Measurements from ENCODE around the gene ANKRD33B.
"Not testable (repeated sequence)": the region's sequence is repeated elsewhere in the genome, so short reads cannot be mapped to it uniquely, and the experiment has no call there.

The ANKRD33B gene

GRCh38 chr5:10538789-10539686, 24.8 kb upstream of the ANKRD33B start:
- H3K4me3 ChIP-seq (ENCODE audit: low read depth in 1 of 2, low read length in 2 of 2): no peak overlapping the region
- H3K9me3 ChIP-seq (ENCODE audit: control insufficient read depth in 1 of 2, low read length in 2 of 2): no peaks in the 10 kb centered on the region
- H3K36me3 ChIP-seq (ENCODE audit: control insufficient read depth in 1 of 2, insufficient read depth in 2 of 2, low read length in 2 of 2): no peaks in the 10 kb centered on the region
- H3K27me3 ChIP-seq (ENCODE audit: low read depth, low read length): no peaks in the 10 kb centered on the region
- H3K4me1 ChIP-seq (ENCODE audit: control insufficient read depth in 1 of 2, insufficient read depth in 2 of 2, low read length in 2 of 2): peaks cover 0 to 7% of the 10 kb centered on the region in 2 donors
- no peak overlapping the region for H3K27ac ChIP-seq (ENCODE audit: low read length)

- Histone ChIP-seq H3K27me3 (ENCODE audit: low read depth, low read length) (no peaks in the 10 kb centered on the region), H3K27ac (ENCODE audit: low read length) (no peak overlapping the region), H3K36me3 (ENCODE audit: control insufficient read depth in 1 of 2, insufficient read depth in 2 of 2, low read length in 2 of 2) (no peaks in the 10 kb centered on the region), H3K4me3 (ENCODE audit: low read depth in 1 of 2, low read length in 2 of 2) (no peak overlapping the region), H3K9me3 (ENCODE audit: control insufficient read depth in 1 of 2, low read length in 2 of 2) (no peaks in the 10 kb centered on the region), H3K4me1 (ENCODE audit: control insufficient read depth in 1 of 2, insufficient read depth in 2 of 2, low read length in 2 of 2) (peaks cover 0 to 7% of the 10 kb centered on the region in 2 donors)
Observed at GRCh38 chr5:10539687-10539998, 24.2 kb upstream of the ANKRD33B start.

GRCh38 chr5:10540036-10540544, 23.8 kb upstream of the ANKRD33B start:
- Histone ChIP-seq H3K36me3 (ENCODE audit: control insufficient read depth in 1 of 2, insufficient read depth in 2 of 2, low read length in 2 of 2) (no peaks in the 10 kb centered on the region), H3K27me3 (ENCODE audit: low read depth, low read length) (no peaks in the 10 kb centered on the region), H3K27ac (ENCODE audit: low read length) (no peak overlapping the region), H3K4me3 (ENCODE audit: low read depth in 1 of 2, low read length in 2 of 2) (no peak overlapping the region), H3K9me3 (ENCODE audit: control insufficient read depth in 1 of 2, low read length in 2 of 2) (no peaks in the 10 kb centered on the region), H3K4me1 (ENCODE audit: control insufficient read depth in 1 of 2, insufficient read depth in 2 of 2, low read length in 2 of 2) (peaks cover 0 to 7% of the 10 kb centered on the region in 2 donors)

GRCh38 chr5:10540951-10541646, 22.8 kb upstream of the ANKRD33B start:
- Histone ChIP-seq H3K4me1 (ENCODE audit: control insufficient read depth in 1 of 2, insufficient read depth in 2 of 2, low read length in 2 of 2) (peaks cover 0 to 7% of the 10 kb centered on the region in 2 donors), H3K27ac (ENCODE audit: low read length) (no peak overlapping the region), H3K27me3 (ENCODE audit: low read depth, low read length) (no peaks in the 10 kb centered on the region), H3K36me3 (ENCODE audit: control insufficient read depth in 1 of 2, insufficient read depth in 2 of 2, low read length in 2 of 2) (no peaks in the 10 kb centered on the region), H3K9me3 (ENCODE audit: control insufficient read depth in 1 of 2, low read length in 2 of 2) (no peaks in the 10 kb centered on the region), H3K4me3 (ENCODE audit: low read depth in 1 of 2, low read length in 2 of 2) (no peak overlapping the region)

- H3K27me3 ChIP-seq (ENCODE audit: low read depth, low read length): no peaks in the 10 kb centered on the region
- no peaks in the 10 kb centered on the region for H3K9me3 ChIP-seq (ENCODE audit: control insufficient read depth in 1 of 2, low read length in 2 of 2)
- H3K4me3 ChIP-seq (ENCODE audit: low read depth in 1 of 2, low read length in 2 of 2): no peak overlapping the region
- H3K36me3 ChIP-seq (ENCODE audit: control insufficient read depth in 1 of 2, insufficient read depth in 2 of 2, low read length in 2 of 2): no peaks in the 10 kb centered on the region
- peaks cover 0 to 5% of the 10 kb centered on the region in 2 donors for H3K4me1 ChIP-seq (ENCODE audit: control insufficient read depth in 1 of 2, insufficient read depth in 2 of 2, low read length in 2 of 2)
- H3K27ac ChIP-seq (ENCODE audit: low read length): no peak overlapping the region
Observed at GRCh38 chr5:10542055-10542550, 21.8 kb upstream of the ANKRD33B start.

- Histone ChIP-seq H3K36me3 (ENCODE audit: control insufficient read depth in 1 of 2, insufficient read depth in 2 of 2, low read length in 2 of 2) (no peaks in the 10 kb centered on the region), H3K4me3 (ENCODE audit: low read depth in 1 of 2, low read length in 2 of 2) (no peak overlapping the region), H3K27me3 (ENCODE audit: low read depth, low read length) (no peaks in the 10 kb centered on the region), H3K9me3 (ENCODE audit: control insufficient read depth in 1 of 2, low read length in 2 of 2) (no peaks in the 10 kb centered on the region), H3K4me1 (ENCODE audit: control insufficient read depth in 1 of 2, insufficient read depth in 2 of 2, low read length in 2 of 2) (no peaks in the 10 kb centered on the region), H3K27ac (ENCODE audit: low read length) (no peak overlapping the region)
Observed at GRCh38 chr5:10543585-10544040, 20.3 kb upstream of the ANKRD33B start.

- Histone ChIP-seq H3K36me3 (ENCODE audit: control insufficient read depth in 1 of 2, insufficient read depth in 2 of 2, low read length in 2 of 2) (no peaks in the 10 kb centered on the region), H3K4me3 (ENCODE audit: low read depth in 1 of 2, low read length in 2 of 2) (no peak overlapping the region), H3K27me3 (ENCODE audit: low read depth, low read length) (no peaks in the 10 kb centered on the region), H3K9me3 (ENCODE audit: control insufficient read depth in 1 of 2, low read length in 2 of 2) (no peaks in the 10 kb centered on the region), H3K27ac (ENCODE audit: low read length) (no peak overlapping the region), H3K4me1 (ENCODE audit: control insufficient read depth in 1 of 2, insufficient read depth in 2 of 2, low read length in 2 of 2) (no peaks in the 10 kb centered on the region)
Observed at GRCh38 chr5:10545084-10545483, 18.8 kb upstream of the ANKRD33B start.

GRCh38 chr5:10546186-10546585, 17.7 kb upstream of the ANKRD33B start:
- Histone ChIP-seq H3K27ac (ENCODE audit: low read length) (no peak overlapping the region), H3K4me3 (ENCODE audit: low read depth in 1 of 2, low read length in 2 of 2) (no peak overlapping the region), H3K9me3 (ENCODE audit: control insufficient read depth in 1 of 2, low read length in 2 of 2) (no peaks in the 10 kb centered on the region), H3K4me1 (ENCODE audit: control insufficient read depth in 1 of 2, insufficient read depth in 2 of 2, low read length in 2 of 2) (no peaks in the 10 kb centered on the region), H3K27me3 (ENCODE audit: low read depth, low read length) (no peaks in the 10 kb centered on the region), H3K36me3 (ENCODE audit: control insufficient read depth in 1 of 2, insufficient read depth in 2 of 2, low read length in 2 of 2) (no peaks in the 10 kb centered on the region)

- Histone ChIP-seq H3K27ac (ENCODE audit: low read length) (no peak overlapping the region), H3K4me3 (ENCODE audit: low read depth in 1 of 2, low read length in 2 of 2) (no peak overlapping the region), H3K9me3 (ENCODE audit: control insufficient read depth in 1 of 2, low read length in 2 of 2) (no peaks in the 10 kb centered on the region), H3K4me1 (ENCODE audit: control insufficient read depth in 1 of 2, insufficient read depth in 2 of 2, low read length in 2 of 2) (no peaks in the 10 kb centered on the region), H3K27me3 (ENCODE audit: low read depth, low read length) (no peaks in the 10 kb centered on the region), H3K36me3 (ENCODE audit: control insufficient read depth in 1 of 2, insufficient read depth in 2 of 2, low read length in 2 of 2) (no peaks in the 10 kb centered on the region)
Observed at GRCh38 chr5:10548418-10549122, 15.3 kb upstream of the ANKRD33B start.

- H3K27me3 ChIP-seq (ENCODE audit: low read depth, low read length); H3K27ac ChIP-seq (ENCODE audit: low read length); H3K4me1 ChIP-seq (ENCODE audit: control insufficient read depth in 1 of 2, insufficient read depth in 2 of 2, low read length in 2 of 2); H3K4me3 ChIP-seq (ENCODE audit: low read depth in 1 of 2, low read length in 2 of 2); H3K9me3 ChIP-seq (ENCODE audit: control insufficient read depth in 1 of 2, low read length in 2 of 2); H3K36me3 ChIP-seq (ENCODE audit: control insufficient read depth in 1 of 2, insufficient read depth in 2 of 2, low read length in 2 of 2): not testable (repeated sequence)
Observed at GRCh38 chr5:10549123-10549514, 14.8 kb upstream of the ANKRD33B start.

Measured in muscle layer of duodenum (tissue), 2 donors.